Breast epithelium (tissue), 3 donors: ENCODE results near the gene CWC27.

Source experiments
- POLR2A ChIP-seq: fragments of 450-650 bp; IDR thresholded peaks from one replicate; pipeline ENCODE4 v1.6.1; 2016; ENCODE audit warnings: antibody characterized with exemption, mild to moderate bottlenecking, moderate library complexity
- POLR2AphosphoS5 ChIP-seq, 3 donors: sonication (generic); formaldehyde crosslinking; IDR thresholded peaks; one replicate each; pipeline ENCODE4 v1.6.1; 2017; ENCODE audit warnings: antibody characterized with exemption in 3 of 3
- TF ChIP-seq, protein P1 (sequence below), 3 donors: fragments of 450-650 bp; IDR thresholded peaks; one replicate each; pipeline ENCODE4 v1.5.1; 2016 to 2017; ENCODE audit warnings: antibody characterized with exemption in 3 of 3, mild to moderate bottlenecking in 3 of 3, moderate library complexity in 3 of 3

GRCh38 chr5:64744914-64745313 is 23.8 kb upstream of the CWC27 start:
- TF ChIP-seq, protein P1, sequence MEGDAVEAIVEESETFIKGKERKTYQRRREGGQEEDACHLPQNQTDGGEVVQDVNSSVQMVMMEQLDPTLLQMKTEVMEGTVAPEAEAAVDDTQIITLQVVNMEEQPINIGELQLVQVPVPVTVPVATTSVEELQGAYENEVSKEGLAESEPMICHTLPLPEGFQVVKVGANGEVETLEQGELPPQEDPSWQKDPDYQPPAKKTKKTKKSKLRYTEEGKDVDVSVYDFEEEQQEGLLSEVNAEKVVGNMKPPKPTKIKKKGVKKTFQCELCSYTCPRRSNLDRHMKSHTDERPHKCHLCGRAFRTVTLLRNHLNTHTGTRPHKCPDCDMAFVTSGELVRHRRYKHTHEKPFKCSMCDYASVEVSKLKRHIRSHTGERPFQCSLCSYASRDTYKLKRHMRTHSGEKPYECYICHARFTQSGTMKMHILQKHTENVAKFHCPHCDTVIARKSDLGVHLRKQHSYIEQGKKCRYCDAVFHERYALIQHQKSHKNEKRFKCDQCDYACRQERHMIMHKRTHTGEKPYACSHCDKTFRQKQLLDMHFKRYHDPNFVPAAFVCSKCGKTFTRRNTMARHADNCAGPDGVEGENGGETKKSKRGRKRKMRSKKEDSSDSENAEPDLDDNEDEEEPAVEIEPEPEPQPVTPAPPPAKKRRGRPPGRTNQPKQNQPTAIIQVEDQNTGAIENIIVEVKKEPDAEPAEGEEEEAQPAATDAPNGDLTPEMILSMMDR (IDR thresholded peaks at IDR 0.05), result no peak
- TF ChIP-seq POLR2A (no peak), POLR2AphosphoS5 (IDR thresholded peaks at IDR 0.05) (no peak)
